AG20443 (cell line): ENCODE results near the gene H2BW1.
"Not testable (repeated sequence)": the region's sequence is repeated elsewhere in the genome, so short reads cannot be mapped to it uniquely, and the experiment has no call there.

Experiments used
- DNase-seq: peaks from one replicate; pipeline ENCODE4 v3.0.0; 2012; ENCODE audit warnings: low spot score, mixed read lengths

Gene H2BW1, protein sequence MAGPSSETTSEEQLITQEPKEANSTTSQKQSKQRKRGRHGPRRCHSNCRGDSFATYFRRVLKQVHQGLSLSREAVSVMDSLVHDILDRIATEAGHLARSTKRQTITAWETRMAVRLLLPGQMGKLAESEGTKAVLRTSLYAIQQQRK

DNA sequence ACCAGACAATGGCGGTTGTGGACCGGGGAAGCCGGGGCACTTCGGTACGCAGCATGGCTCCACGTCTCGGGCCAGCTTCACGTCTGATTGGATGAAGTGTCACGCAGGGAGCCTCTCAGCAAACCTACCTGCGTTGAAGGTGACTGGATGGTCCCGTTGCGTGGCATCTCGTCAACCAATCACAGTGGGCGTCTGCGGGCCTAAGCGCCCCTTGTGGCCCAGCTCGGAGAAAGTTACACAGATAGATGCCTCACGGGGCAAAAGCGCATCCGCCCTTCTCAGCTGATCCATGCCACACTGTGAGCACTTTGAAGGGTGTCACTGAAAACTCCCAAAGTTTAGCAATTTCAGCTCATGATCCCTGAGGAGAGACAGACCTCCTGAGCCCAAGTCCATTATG is at the start of gene H2BW1:
Gene H2BW1, minus strand, starts transcription at position 103 of the 400 bp plus-strand sequence. CDS start 132 bp downstream, outside the sequence.
- DNase-seq: no peak

DNA sequence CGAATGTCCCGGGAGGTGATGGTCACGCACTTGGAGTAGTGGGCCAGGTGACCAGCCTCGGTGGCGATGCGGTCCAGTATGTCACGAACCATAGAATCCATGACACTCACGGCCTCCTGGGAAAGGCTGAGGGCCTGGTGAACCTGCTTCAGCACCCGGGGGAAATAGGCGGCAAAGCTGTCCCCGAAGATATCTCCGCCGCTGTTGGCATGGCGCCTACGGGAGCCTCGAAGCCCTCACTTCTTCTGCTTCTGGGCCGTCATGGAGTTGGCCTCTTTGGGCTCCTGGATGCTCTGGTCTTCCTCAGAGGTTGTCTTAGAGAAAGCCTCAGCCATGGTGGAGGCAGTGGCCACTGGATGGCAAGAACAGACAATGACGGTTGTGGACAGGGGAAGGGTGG is 49.1 kb upstream of the H2BW1 start:
- not testable (repeated sequence) for DNase-seq

DNA sequence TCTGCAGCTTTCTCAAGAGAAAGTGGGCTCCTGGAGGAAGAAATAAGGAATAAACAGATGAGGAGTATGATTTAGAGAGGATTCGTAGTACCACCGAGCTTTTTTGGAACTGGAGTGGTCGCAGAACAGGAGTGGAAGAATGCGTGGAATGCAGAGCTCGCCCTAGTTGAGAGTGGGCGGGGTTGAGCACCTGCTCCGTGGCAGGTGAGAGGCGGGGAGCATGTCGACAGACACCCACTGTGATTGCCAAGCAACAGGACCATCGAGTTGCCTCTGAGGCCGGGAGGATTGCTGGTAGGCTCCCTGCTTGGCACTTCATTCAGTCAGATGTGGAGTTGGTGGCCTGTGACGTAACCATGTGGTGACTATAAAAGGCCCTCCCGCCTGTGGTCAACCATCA is 41.4 kb upstream of the H2BW1 start:
- not testable (repeated sequence) for DNase-seq

DNA sequence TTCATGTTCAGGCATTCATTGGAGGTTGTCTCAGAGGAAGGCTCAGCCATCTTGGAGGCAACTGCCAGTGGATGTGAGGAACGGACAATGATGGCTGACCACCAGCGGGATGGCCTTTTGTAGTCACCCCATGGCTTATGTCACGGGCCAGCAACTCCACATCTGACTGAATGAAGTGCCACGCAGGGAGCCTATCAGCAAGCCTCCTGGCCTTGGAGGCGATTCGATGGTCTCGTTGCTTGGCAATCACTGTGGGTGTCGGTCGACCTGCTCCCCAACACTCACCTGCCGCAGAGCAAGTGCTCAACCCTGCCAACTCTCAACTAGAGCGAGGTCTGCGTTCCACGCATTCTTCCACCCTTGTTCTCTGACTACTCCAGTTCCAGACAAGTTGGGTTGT is 33.7 kb upstream of the H2BW1 start:
- DNase-seq: no peak

DNA sequence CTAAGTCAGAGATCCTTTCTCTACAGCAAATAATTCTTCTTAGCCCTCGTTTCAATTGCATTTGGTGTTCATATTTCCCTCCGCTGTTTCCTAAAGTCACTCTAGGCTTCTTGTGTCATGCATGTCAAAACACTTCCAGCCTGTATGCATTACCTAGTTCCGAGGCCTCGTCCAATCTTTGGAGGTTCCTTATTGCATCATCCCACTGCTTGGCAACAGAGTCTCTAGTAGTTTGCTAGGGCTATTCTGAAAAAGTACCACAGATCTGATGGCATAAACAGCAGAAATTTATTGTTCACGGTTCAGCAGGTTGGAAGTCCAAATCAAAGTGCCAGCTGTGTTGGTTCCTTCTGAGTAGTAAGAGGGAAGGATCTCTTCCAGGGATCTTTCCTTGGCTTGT is 32.1 kb upstream of the H2BW1 start:
- no peak for DNase-seq

DNA sequence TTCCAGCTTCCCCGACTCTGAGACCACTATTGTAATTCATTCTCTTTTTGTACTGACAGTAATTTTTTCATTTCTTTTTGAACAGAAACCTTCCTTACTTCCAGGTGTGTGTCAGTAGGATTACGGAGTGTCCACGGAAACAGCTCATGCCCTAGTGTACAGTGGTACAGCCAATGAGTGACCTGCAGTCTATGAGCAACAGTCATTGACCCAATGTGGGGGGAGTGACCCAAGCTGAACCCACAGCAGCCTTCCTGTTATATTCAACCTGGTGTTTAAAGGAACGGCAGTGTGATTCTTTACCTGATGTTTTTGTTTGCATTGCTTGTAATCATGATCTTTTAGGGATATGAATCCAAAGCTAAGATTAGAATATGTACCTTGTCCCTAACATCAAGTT is 27.5 kb upstream of the H2BW1 start:
- no peak for DNase-seq

DNA sequence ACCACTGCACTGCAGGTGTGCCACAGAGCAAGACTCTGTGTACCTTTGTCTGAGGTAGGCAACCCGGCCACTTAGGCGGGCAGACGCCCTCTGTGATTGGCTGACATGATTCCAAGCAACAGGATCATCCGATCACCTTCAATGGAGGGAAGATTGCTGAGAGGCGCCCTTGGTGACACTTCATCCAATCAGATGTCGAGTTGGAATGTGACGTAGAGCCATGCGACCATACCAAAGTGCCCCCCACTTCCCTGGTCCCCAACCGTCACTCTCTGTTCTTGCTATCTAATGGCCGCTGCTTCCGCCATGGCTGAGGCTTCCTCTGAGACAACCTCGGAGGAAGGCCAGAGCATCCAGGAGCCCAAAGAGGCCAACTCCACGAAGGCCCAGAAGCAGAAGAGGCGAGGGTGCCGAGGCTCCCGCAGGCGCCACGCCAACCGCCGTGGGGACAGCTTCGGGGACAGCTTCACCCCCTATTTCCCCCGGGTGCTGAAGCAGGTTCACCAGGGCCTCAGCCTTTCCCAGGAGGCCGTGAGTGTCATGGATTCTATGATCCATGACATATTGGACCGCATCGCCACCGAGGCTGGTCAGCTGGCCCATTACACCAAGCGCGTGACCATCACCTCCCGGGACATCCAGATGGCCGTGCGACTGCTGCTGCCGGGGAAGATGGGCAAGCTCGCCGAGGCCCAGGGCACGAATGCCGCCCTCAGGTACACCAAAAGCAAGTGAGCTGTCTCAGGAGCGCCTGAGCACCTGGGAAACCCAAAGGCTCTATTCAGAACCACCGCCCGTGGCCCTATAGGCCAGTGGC is 26.4 kb upstream of the H2BW1 start, which contains the start of gene H2BW2:
Gene H2BW2, plus strand, starts transcription at position 268 of the 817 bp plus-strand sequence. Its CDS starts 39 bp downstream, at position 307.
- DNase-seq: no peak

DNA sequence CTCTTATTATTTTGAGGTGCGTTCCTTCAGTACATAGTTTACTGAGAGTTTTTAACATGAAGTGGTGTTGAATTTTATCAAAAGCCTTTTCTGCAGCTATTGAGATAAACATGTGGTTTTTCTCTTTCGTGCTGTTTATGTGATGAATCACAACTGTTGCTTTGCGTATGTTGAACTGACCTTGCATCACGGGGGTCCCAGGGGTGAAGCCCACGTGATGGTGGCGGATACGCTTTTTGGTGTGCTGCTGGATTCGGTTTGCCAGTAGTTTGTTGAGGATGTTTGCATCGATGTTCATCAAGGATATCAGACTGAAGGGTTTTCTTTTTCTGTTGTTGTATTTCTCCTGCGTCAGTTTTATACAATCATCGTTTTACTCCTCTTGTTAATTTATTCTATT is 4.6 kb upstream of the H2BW1 start:
- no peak for DNase-seq

DNA sequence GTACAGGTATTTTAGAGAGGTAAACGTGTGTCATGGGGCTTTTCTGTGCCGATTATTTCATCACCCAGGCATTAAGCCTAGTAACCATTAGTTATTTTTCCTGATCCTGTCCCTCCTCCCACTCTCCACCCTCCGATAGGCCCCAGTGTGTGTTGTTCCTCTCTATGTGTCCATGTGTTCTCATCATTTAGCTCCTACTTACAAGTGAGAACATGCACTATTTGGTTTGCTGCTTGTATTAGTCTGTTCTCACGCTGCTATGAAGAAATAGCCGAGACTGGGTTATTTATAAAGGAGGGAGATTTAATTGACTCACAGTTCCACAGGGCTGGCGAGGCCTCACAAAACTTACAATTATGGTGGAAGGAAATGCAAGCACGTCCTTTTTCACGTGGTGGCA is 2.1 kb upstream of the H2BW1 start:
- DNase-seq: not testable (repeated sequence)

DNA sequence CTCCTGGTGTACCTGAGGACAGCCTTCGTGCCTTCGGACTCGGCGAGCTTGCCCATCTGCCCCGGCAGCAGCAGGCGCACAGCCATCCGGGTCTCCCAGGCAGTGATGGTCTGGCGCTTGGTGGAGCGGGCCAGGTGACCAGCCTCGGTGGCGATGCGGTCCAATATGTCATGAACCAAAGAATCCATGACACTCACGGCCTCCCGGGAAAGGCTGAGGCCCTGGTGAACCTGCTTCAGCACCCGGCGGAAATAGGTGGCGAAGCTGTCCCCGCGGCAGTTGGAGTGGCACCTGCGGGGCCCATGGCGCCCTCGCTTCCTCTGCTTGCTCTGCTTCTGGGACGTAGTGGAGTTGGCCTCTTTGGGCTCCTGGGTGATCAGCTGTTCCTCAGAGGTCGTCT is 350 bp downstream of the H2BW1 start:
- DNase-seq: no peak

DNA sequence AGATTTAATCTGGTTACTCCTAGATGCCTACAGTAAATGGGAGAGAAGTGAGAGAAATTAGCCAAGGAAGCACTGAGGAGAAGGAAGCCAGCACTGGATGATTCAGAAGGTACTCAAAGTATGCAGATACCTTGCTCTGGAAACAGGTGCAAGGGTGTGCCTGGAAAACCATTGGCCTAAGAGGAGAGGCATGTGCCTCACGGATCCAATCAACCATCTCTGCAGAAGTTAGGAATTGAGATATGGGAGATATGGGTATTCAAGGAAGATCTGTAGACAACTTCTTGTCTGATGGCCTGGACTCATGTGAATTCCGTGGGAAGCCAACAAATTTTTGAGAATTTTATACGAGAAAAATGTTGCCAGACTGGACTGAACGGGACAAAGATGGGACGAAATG is 4.7 kb downstream of the H2BW1 start:
- DNase-seq: no peak

DNA sequence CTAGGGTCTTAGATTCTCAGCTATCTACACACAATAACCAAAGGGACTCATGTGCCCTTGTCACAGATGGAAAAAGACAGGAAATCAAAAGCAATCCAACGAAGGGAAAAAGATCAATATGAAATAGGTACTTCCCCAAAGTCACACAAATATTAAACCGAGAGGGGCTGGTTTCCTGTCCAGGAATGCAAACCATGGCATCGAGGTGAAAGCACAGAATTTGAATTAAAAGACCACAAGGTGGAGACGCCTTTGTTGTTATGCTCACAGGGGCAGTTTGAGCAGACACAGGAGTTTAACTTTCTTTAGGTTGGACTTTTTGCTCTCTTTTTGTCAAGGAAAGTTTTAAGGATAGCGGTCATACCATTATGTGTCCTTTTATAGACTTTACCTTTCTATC is 14.3 kb downstream of the H2BW1 start:
- no peak for DNase-seq

DNA sequence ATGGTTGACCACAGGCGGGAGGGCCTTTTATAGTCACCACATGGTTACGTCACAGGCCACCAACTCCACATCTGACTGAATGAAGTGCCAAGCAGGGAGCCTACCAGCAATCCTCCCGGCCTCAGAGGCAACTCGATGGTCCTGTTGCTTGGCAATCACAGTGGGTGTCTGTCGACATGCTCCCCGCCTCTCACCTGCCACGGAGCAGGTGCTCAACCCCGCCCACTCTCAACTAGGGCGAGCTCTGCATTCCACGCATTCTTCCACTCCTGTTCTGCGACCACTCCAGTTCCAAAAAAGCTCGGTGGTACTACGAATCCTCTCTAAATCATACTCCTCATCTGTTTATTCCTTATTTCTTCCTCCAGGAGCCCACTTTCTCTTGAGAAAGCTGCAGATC is 30.0 kb downstream of the H2BW1 start:
- DNase-seq: not testable (repeated sequence)

DNA sequence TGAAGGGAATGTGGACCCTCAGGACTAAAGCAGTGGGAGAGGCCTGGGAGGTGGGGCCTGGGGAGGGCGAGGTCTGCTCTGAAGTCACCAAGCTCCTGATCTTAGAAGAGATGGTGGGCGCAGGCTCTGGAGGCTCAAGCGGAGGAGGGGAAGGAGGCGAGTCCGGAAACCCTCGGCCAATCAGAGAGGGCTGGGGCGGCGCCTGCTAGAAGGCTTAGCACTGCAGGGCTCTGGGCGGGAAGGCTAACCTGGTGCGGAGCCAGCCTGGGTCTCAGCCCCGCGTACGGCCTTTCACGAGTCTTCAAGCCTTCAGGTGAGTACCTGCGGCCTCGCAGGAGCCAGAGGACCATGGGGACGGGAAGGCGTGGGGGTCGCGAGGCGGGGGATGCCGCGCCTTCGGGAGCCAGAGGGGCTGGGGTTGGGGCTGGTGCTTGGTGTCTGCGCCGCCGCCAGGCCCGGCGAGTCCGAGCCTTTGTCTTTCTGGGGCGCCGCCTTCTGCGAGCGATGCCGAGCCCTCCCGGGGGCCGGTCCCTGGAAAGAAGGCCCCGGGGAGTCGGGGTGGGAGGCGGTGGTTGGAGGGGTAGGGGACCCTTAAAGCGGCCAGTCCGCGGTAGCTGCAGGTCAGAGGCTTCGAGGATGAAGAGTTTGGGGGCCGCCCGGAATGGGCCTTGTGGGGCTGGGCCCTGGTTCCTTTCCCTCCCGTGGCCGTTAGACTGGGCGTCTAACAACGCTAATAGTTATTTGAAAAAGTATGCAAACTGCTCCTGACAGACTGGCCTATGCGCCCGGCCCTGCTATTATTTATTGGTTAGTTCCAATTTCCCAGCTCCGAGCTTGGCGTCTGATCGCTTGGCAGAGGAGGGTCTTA is 50.9 kb downstream of the H2BW1 start, which contains the start of gene TMSB15B:
Gene TMSB15B, plus strand, starts transcription at position 217 of the 868 bp plus-strand sequence.
- not testable (repeated sequence) for DNase-seq
